GM21447 (cell line): ENCODE measurements around the gene FPR3.
"Not testable (repeated sequence)": the region's sequence is repeated elsewhere in the genome, so short reads cannot be mapped to it uniquely, and the experiment has no call there.

Experiments used
- ATAC-seq: cut with Tn5 transposase; IDR thresholded peaks from one replicate; pipeline ENCODE4 v1.9.1; 2021; ENCODE audit not compliant: unreplicated experiment

Gene FPR3

GRCh38 chr19:51783372-51783771 lies 11.6 kb upstream of the FPR3 start:
- ATAC-seq: no peak

- ATAC-seq: no peak
Observed at GRCh38 chr19:51784109-51784785, 10.7 kb upstream of the FPR3 start.

DNA sequence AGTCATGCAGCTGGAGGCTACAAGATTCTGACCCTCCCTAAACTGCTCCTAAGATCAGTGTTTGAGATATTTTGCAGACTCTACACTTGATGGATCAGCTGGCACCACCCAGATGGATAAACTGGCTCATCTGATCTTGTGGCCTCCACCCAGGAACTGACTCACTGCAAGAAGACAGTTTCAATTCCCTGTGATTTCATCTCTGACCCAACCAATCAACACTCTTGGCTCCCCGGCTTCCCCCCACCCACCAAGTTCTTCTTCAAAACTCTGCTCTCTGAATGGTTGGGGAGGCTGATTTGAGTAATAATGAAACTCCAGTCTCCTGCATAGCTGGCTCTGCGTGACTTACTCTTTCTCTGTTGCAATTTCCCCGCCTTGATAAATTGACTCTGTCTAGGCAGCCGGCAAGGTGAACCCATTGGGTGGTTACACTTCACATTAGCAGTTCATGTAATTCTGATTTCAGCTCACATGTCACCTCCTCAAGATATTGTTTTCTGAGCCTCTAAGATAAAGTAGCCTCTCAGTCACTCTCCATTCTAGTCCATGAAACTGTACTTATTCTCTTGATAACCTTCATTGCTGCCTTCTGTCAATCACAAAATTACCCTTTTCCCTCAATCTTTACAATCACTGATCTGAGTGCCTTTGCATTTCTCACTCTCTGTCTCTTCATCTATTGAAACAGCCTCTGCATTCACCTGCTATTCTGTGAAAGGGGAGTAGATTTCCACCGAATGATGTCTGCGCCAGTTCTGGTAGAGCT lies 9.9 kb upstream of the FPR3 start:
- no peak for ATAC-seq

GRCh38 chr19:51786646-51787494 lies 8.1 kb upstream of the FPR3 start:
- no peak for ATAC-seq

DNA sequence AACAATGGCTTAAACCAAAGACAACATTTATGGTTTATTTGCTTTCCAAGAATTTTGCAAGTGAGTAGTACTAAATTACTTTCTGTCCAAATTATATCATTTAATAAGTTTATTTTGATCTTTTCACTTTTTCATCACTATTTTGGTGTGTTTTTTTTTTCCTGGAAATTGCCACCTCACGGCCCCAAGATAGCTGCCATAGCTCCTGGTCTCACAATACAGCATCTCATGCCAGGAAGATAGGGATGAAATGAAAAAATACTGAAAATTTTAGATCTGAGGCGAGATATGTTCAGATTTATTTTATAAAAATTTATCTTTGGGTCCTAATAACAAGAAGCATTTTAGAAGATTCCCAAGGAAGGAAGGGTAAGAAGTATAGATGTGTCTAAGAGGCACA lies 6.9 kb upstream of the FPR3 start:
- no peak for ATAC-seq

- ATAC-seq: no peak
Observed at GRCh38 chr19:51789061-51789795, 5.7 kb upstream of the FPR3 start.

DNA sequence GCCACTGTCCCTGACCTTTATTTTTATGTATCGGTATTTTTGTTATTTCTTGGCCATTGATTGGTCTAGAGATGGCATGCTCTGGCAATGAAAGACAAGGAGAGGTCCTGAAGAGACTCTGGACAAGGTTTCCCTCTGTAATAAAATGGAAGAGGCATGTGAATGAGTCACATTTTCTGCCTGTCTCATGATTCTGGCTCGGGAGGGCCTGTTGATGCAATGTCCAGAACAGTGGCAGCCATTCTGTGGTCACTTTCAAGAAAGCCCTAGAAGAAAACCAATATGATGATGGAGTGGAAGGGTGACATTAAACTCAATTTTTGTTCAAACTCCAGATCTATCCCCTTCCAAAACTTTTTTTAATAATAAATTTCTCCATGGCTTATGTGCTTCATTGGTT lies 2.0 kb upstream of the FPR3 start:
- no peak for ATAC-seq

DNA sequence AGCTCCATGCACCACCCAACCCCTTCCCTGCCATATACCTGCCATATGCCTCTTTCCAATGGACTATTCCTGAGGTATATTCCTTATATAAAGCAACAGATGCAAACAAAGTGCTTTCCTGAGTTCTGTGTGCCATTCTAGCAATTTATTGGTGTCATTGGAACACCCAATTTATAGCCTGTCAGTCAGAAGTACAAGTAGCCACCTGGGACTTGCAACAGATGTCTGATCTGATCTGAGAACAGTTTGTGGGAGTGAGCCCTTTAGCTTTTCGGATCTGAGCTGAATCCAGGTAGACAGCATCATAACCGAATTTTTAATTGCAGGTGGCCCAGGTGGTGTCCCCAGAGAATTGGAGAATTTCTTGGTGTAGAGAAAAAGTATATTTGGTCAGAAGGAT lies 963 bp upstream of the FPR3 start:
- ATAC-seq: no peak

GRCh38 chr19:51796195-51796679 lies 1.3 kb downstream of the FPR3 start:
- no peak for ATAC-seq

DNA sequence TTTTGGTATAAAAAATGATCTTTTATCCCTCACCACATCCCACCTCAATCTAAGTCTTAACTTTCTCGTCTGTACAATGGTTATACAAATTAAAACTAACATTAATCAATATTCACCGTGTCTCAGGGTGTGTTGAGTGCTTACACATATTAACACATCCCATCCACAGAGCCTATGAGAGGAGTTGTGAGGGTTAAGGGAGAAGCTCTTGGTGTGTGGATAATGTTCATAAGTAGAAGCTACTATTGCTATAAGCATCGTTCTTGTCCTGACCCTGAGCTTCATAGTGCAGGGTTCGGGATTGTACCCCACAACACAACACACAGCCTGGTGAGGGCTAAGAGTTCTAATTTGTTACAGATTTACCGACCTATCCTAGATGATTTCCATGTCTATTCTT lies 2.5 kb downstream of the FPR3 start:
- ATAC-seq: no peak

- ATAC-seq: no peak
Observed at GRCh38 chr19:51798062-51798461, 3.1 kb downstream of the FPR3 start.

DNA sequence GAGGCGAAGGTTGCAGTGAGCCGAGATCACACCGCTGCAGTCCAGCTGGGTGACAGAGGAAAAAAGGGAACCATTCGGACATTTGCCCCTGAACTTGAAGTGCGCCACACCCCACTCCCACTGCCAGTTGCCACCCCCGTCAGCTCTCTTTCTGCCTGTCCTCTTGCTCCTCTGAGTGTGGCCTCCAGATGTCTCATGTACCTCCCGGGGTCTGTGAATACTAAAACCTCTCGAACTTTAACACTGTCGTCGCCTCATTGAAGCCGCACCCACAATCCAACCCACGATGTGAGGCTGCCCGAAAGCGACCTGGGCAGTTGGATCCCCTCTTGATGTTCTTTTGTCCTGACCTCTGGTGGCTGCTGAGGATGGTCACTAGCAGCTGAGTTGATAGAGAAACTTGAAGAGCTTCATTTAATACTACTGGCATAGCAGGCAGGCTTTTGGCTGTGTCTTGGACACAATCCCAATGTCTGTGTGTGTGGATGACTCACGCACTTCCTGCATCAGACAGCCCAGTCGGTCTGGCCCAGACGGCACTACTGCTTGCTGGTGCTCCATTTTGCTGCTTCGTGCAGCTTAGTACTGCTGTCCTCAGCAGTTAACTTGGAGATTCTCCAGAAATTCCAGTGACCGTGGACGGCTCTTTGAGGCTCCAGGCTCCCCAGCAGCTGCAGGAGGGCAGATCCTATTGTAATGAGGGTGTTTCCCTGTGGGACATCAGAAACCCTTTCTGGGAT lies 4.2 kb downstream of the FPR3 start:
- ATAC-seq: no peak

- no peak for ATAC-seq
Observed at GRCh38 chr19:51799774-51800472, 5.0 kb downstream of the FPR3 start.

DNA sequence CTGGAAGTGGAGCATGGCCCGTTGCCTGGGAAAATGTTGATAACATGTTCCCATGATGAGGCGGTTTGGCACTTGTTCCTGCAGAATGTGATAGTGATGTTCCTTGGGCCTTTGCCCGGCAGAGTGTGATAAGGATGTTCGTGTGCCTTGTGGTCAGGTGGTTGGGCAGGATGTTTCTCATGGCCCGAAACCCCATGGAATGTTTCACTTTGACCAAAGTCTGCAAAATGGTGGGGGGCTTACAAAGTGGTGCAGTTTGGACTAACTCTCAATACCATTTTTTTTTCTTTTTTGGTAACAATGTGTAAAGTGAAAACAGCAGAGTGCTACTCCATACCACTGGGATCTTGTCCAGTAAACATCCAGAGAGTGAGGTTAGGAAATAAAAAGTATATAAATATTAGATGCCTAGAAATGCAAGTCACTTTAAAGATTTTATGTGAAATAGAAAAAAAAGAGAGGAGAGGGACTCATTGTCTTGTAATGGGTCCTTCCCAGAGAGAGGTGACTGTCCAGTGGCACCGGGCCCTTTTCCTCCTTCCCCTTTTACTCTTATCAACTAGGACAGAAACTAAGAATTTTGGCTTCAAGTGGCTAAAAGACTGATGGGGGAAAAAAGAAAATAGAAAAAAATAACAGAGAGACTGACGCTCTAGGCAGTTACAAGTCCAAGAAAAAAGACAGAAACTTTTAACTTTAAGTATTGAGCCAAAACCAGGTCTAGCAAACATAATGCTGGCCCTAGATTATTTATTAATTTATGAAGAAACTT lies 5.7 kb downstream of the FPR3 start:
- no peak for ATAC-seq

DNA sequence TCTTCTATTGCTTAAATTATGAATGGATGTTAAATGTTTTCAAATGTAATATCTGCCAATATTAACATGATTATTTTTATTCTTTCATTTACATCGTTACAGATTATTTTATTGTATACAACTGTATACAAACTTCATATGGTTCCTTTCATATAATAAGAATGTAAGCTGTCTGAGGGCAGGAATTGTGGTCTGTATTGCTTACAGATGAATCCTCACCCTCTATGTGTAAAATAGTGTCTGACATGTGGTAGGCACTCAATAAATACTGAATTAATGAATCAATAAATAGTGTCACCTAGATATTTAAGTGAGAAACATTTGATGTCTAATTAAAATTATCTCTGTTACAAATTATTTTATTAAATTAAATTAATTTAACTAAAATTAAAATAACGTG lies 7.8 kb downstream of the FPR3 start:
- no peak for ATAC-seq

- ATAC-seq: no peak
Observed at GRCh38 chr19:51803519-51803918, 8.6 kb downstream of the FPR3 start.

DNA sequence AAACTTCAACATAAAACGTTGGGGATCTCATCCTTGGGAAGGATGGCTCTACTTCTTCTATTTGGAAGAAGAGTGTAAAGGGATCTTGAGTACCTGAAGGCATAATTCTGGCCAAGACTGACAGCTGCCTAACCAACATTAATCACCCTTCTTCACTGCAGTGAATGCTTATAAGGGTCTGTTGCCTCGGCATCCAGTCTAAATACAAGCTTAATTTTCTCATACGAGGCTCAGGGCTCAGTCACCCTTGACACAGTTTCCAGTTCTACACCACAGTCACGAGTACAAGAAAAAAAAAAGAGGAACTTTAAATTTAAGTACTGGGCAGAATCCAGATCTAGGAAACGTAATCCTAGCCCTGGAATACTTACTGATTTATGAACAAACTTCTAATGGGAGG lies 9.0 kb downstream of the FPR3 start:
- ATAC-seq: no peak

GRCh38 chr19:51804789-51805188 lies 9.8 kb downstream of the FPR3 start:
- ATAC-seq: not testable (repeated sequence)

- not testable (repeated sequence) for ATAC-seq
Observed at GRCh38 chr19:51805396-51805795, 10.4 kb downstream of the FPR3 start.
